Dedifferentiated amniotic fluid mesenchymal stem cell (primary cell): Measurements from ENCODE around the gene PPFIA1.
"Not testable (repeated sequence)": the region's sequence is repeated elsewhere in the genome, so short reads cannot be mapped to it uniquely, and the experiment has no call there.

Experiments used
- DNase-seq: peaks from one replicate; pipeline ENCODE4 v3.0.0-alpha.2; 2016; ENCODE audit errors: extremely low spot score

PPFIA1 gene

DNA sequence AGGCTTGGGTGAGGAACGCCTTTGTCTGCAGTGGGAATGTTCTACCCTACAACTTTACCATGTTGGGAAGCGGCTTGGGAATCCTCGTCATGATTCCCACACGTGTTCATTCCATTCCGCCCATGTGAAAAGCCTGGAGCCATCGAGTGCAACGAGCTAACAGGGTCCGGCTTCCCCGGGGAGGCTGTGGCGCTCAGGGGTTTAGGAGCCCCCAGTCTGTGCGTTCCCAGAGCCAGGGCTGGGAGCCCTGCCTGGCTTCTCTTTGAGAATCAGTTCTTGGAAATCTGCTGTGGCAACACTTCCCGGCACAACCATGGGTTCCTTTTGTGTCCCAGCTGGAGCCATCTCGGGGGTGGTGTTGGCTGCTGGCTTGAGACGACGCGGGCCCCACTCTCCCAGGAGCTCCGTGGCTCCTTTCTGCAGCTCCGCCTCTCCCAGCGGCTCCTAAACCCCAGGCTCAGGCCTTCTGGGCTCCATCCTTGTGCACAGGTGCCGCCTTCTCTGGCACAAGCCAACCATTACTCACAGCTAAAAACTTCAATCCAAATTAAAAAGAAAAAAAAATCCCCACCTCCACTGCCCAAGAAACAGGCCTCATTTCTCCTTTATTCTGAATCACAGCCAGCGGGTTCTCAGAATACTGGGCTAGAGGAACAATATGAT is 18.7 kb upstream of the PPFIA1 start:
- DNase-seq = no peak

GRCh38 chr11:70252844-70253243 is 17.6 kb upstream of the PPFIA1 start:
- DNase-seq = no peak

DNA sequence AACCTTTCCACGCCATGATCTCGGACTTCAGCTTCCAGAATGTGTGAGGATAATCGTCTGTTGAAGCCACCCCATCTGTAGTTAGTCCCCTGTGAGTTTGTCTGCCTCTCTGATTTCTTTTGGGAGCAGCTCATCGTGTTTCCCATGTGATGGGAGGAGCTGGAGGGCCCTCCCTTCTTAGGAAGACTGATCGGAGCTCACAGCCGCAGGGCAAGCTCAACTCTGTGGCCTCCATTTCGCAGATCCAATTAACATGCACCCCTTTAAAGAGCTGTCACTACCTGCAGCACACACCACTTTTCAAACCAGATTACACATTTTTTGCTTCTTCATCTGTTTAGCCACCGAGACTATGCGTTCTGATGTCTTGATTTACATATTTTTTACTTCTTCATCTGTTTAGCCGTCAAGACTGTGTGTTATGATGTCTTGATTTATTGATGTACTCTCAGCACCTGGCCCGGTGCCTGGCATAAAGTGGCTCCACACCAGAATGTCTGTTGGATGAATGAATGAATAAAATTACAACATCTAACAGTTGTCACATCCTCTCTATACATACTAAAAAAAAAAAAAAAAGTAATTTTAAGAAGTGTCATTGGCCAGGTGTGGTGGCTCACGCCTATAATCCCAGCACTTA is 14.9 kb upstream of the PPFIA1 start:
- DNase-seq = no peak

GRCh38 chr11:70259077-70259476 is 11.4 kb upstream of the PPFIA1 start:
- not testable (repeated sequence) for DNase-seq

- DNase-seq = no peak
Measured at GRCh38 chr11:70262951-70263350, 7.5 kb upstream of the PPFIA1 start.

DNA sequence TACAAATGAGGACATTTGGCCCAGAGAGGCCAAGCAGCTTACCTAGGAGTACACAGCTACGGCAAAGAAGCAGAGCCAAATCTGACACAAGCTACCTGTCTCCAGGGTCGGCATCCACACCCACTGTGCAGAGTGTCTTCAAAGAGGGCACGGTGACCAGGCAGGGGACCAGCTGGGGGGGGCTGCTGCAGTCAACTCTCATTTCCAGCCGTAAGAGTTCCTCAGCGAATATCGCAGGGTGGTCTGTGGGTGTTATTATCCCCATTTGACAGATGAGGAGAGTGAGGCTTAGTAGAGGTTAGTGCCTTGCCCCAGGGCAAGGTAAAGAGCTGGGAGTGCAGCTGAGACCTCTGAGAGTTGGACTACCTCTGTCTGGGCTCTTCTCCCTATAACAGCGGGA is 7.1 kb upstream of the PPFIA1 start:
- no peak for DNase-seq

- no peak for DNase-seq
Measured at GRCh38 chr11:70265341-70265740, 5.1 kb upstream of the PPFIA1 start.

- DNase-seq = no peak
Measured at GRCh38 chr11:70267405-70267950, 3.0 kb upstream of the PPFIA1 start.

- no peak for DNase-seq
Measured at GRCh38 chr11:70268526-70268925, 2.0 kb upstream of the PPFIA1 start.

GRCh38 chr11:70270877-70271648 is 573 bp downstream of the PPFIA1 start:
- DNase-seq = peak; percentile 47

DNA sequence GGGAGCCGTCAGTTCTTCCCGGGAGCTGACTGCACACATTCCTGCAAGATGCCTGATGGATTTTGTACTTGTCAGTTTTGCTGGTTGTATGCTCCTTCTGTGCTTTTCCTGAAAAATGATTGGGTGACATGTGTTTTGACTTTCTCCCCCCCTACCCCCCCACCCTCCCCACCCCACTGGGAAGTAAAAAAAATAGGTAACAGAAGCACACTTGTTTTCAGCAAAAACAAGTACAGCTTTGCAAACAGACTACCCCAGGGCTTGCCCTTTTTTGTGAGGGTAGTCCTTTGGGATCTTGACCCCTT is 1.1 kb downstream of the PPFIA1 start:
- no peak for DNase-seq

DNA sequence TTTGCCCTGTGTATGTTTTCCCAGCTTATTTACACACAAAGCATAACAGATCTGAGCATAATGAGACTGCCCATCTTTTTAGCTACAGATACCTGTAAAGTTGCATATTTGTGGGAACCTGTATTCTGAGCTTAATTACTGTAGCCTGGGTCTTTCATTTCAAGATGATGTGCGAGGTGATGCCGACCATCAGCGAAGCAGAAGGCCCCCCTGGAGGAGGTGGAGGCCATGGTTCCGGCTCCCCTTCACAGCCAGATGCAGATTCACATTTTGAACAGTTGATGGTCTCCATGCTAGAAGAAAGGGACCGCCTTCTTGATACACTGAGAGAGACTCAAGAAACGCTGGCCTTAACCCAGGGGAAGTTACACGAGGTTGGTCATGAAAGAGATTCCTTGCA is 1.5 kb downstream of the PPFIA1 start:
- no peak for DNase-seq

DNA sequence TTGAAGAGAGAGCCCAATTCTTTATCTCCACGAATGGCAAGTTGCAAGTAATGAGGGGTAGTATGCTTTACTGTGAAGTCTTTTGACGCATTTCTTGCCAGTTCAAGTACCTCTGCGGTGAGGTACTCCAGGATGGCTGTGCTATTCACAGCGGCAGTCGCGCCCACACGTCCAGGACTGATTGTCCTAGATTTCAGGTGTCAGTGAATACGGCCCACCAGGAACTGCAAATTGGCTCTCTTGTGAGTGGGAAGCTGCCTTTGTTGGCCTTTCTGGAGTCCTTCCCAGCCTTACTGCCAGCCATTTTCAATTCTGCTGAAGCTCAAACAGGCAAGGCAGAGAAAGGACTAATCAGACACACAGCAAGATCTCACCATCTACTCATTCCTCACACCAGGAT is 8.5 kb downstream of the PPFIA1 start:
- no peak for DNase-seq

GRCh38 chr11:70281156-70281609 is 10.7 kb downstream of the PPFIA1 start:
- peak; percentile 72 for DNase-seq

DNA sequence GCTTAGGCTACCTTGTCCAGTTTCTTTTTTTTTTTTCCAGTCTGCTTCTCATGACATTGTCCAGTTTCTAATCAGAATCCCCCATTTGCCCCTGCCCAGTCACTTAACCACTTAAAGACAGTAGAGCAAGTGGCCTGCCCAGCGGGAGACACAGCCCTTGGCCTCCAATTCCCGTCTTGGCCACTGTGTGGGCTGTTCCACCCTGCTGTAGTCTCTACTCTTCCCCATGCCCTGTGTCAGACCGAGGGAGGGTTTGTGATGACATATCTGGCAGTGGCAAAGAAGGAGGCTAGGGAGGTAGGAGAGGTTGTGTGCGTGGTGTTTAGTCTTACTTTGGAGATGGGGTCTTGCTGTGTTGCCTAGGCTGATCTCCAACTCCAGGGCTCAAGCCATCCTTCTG is 11.5 kb downstream of the PPFIA1 start:
- DNase-seq = no peak

DNA sequence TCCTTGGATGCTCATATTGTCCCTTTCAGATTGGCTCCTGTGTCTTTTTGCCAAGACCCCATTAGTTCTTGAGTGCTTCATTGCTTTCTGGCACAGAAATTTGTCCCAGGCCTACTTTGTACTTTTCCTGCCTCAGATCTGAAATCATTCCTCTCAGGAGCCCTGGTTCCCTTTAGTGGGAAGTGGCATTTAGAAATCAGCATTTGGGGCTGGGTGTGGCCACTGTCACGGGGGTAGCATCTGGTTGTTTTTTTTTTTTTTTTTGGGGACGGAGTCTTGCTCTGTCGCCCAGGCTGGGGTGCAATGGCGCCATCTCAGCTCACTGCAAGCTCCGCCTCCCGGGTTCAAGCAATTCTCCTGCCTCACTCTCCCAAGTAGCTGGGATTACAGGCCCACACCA is 18.2 kb downstream of the PPFIA1 start:
- DNase-seq = no peak

DNA sequence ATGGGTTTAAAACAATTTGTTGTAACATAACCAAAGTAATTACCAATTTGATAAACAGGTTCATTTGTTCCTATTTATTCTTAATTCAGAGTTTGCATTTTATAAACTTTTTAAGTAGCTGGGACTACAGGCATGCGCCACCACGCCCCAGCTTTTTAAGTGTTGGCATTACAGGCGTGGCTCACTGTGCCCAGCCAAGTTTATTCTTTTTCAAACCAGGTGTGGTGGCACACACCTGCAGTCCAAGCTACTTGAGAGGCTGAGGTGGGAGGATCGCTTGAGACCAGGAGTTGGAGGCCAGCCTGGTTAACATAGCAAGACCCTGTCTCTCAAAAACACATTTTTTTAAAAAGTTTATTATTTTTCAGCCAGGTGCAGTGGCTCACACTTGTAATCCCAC is 19.1 kb downstream of the PPFIA1 start:
- no peak for DNase-seq

- DNase-seq = no peak
Measured at GRCh38 chr11:70290361-70291065, 20.0 kb downstream of the PPFIA1 start.

- DNase-seq = no peak
Measured at GRCh38 chr11:70292166-70292565, 21.7 kb downstream of the PPFIA1 start.

- no peak for DNase-seq
Measured at GRCh38 chr11:70292863-70293262, 22.4 kb downstream of the PPFIA1 start.

DNA sequence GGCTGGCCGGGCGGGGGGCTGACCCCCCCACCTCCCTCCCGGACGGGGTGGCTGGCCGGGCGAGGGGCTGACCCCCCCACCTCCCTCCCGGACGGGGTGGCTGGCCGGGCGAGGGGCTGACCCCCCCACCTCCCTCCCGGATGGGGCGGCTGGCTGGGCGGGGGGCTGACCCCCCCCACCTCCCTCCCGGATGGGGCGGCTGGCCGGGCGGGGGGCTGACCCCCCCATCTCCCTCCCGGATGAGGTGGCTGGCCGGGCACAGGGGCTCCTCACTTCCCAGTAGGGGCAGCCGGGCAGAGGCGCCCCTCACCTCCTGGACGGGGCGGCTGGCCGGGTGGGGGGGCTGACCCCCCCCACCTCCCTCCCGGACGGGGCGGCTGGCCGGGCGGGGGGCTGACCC is 24.7 kb downstream of the PPFIA1 start:
- DNase-seq = not testable (repeated sequence)

- no peak for DNase-seq
Measured at GRCh38 chr11:70296681-70297080, 26.2 kb downstream of the PPFIA1 start.
